ENCODE data around the gene DTNB. TPM values are rescaled to one million over a fixed set of nuclear protein-coding genes. Genes with fewer than 3 reads are reported as not detected.

Gene DTNB
- total and polyA plus RNA-seq, 2 donors (not counting 3 experiments of a cell fraction or from before 2014, with no cell fraction given), result 11.5 to 17.0 TPM

DNA sequence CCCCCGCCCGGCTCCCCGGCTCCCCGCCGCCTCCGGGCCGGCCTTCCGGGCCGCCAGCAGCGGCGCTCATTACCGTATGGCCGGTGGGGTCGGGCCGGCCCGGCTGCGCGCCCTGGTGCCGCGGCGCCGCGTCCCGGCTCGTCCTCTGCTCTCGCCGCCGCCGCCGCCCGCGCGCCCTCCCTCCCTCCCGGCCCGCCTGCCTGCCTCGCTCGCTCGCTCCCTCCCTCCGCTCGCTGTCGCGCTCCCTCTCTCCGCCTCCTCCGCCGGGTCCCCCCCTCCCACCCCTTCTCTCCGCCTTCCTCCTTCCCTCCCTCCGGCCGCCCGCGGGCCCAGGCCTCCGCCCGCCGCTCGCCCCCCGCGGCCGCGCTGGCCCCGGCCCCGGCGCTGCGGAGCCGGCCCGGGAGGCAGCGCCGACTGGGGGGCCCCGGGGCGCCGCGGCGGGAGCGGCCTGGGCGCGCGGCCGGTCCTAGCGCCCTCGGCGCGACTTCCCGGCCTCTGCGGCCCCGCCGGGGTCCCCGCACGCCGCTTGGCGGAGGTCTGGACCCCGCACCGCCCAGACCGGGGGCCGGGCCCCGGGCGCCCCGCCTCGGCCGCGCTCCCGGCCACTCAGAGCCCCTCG, 331.5 kb downstream of the DTNB start, which contains the start of gene DNMT3A:
Gene DNMT3A (minus strand): TSS at position 173 of the 619 bp plus-strand sequence. CDS start 27,941 bp downstream, outside the sequence.
- intact Hi-C loops (cut with micrococcal nuclease), result loop anchor here (1.0 to 5.0 kb wide), 6 partner anchors 34 to 225 kb away; no protein-coding TSS in a partner anchor
- no peak for TF ChIP-seq JUN (IDR thresholded peaks at IDR 0.05; ENCODE audit: borderline replicate concordance, insufficient read depth, insufficient read length, low read depth)
- TF ChIP-seq EZH2 (IDR thresholded peaks at IDR 0.05; ENCODE audit: borderline replicate concordance, low read depth, low read length, severe bottlenecking), result no peak
- TF ChIP-seq, protein P1, sequence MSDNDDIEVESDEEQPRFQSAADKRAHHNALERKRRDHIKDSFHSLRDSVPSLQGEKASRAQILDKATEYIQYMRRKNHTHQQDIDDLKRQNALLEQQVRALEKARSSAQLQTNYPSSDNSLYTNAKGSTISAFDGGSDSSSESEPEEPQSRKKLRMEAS (IDR thresholded peaks at IDR 0.05; ENCODE audit: insufficient read depth, insufficient read length), result no peak
- TF ChIP-seq, protein P2, sequence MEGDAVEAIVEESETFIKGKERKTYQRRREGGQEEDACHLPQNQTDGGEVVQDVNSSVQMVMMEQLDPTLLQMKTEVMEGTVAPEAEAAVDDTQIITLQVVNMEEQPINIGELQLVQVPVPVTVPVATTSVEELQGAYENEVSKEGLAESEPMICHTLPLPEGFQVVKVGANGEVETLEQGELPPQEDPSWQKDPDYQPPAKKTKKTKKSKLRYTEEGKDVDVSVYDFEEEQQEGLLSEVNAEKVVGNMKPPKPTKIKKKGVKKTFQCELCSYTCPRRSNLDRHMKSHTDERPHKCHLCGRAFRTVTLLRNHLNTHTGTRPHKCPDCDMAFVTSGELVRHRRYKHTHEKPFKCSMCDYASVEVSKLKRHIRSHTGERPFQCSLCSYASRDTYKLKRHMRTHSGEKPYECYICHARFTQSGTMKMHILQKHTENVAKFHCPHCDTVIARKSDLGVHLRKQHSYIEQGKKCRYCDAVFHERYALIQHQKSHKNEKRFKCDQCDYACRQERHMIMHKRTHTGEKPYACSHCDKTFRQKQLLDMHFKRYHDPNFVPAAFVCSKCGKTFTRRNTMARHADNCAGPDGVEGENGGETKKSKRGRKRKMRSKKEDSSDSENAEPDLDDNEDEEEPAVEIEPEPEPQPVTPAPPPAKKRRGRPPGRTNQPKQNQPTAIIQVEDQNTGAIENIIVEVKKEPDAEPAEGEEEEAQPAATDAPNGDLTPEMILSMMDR (IDR thresholded peaks at IDR 0.05; ENCODE audit: extremely low read depth in 1 of 2, insufficient read depth in 1 of 2, low read depth in 1 of 2, low read length in 2 of 2), result no peak
- TF ChIP-seq POLR2AphosphoS5 (IDR thresholded peaks at IDR 0.05; ENCODE audit: insufficient read depth, low read depth, low read length), result no peak
- no peak for TF ChIP-seq GATA2 (IDR thresholded peaks at IDR 0.05; ENCODE audit: insufficient read depth, insufficient read length, low read depth, low read length)
- TF ChIP-seq FOS (IDR thresholded peaks at IDR 0.05; ENCODE audit: borderline replicate concordance, insufficient read depth, low read length), result no peak
- no peak for TF ChIP-seq POLR2A (IDR thresholded peaks at IDR 0.05; ENCODE audit: low read depth, low read length)
- TF ChIP-seq MYC (IDR thresholded peaks at IDR 0.05; ENCODE audit: low read depth, low read length), result no peak
- Histone ChIP-seq H3K27me3 (ENCODE audit: control insufficient read depth in 2 of 2, insufficient read depth in 2 of 2, low read length in 2 of 2) (peaks cover 0 to 2% of the 10 kb centered on the region in 2 experiments), H3K27ac (ENCODE audit: insufficient read depth, low read depth, low read length) (no peak within 1 kb of the TSS), H3K4me1 (ENCODE audit: control insufficient read depth, extremely low read depth, insufficient read depth, low read length) (no peaks in the 10 kb centered on the region), H3K4me2 (ENCODE audit: insufficient read depth, low read length) (peak within 1 kb of the TSS; percentile 27), H4K20me1 (replicated peaks; ENCODE audit: control insufficient read depth, extremely low read depth, insufficient read depth, low read length) (no peaks in the 10 kb centered on the region), H3K36me3 (ENCODE audit: control insufficient read depth in 2 of 2, extremely low read depth in 1 of 2, insufficient read depth in 2 of 2, low read length in 2 of 2) (no peaks in the 10 kb centered on the region), H3K9me3 (replicated peaks; ENCODE audit: control insufficient read depth, insufficient read depth, low read length) (no peaks in the 10 kb centered on the region), H2AFZ (ENCODE audit: low read depth, low read length) (peak within 1 kb of the TSS; percentile 43), H3K9ac (replicated peaks; ENCODE audit: extremely low read depth, insufficient read depth, low read length) (no peak within 1 kb of the TSS), H3K9me1 (replicated peaks; ENCODE audit: control insufficient read depth, extremely low read depth, insufficient read depth, low read length) (no peaks in the 10 kb centered on the region), H3K4me3 (replicated peaks in 1 of 3; ENCODE audit: insufficient read depth in 1 of 3, low read depth in 1 of 3, low read length in 3 of 3) (peak within 1 kb of the TSS in 2 of 3 experiments; percentile 29 to 58), H3K79me2 (ENCODE audit: control insufficient read depth, insufficient read depth, low read length) (no peaks in the 10 kb centered on the region)
- ChIA-PET CTCF (interaction anchor here (1.2 to 1.4 kb wide), 3 partner anchors 34 to 323 kb away, joined by 3 to 5 read pairs (median 4); no protein-coding TSS in a partner anchor), POLR2A (no interaction called here)
- no TSS peak for BruUV-seq (replicated peaks)
- DNase-seq (ENCODE audit: low read depth, low spot score), result peak; percentile 34
- dilution Hi-C loops (cut with MboI; ENCODE audit: extremely low pct_ligation_motif_present, low sequenced_read_pairs), result no loop called here
- FAIRE-seq, result no peak
